ENCODE results near the gene MDGA2.

Gene MDGA2

DNA sequence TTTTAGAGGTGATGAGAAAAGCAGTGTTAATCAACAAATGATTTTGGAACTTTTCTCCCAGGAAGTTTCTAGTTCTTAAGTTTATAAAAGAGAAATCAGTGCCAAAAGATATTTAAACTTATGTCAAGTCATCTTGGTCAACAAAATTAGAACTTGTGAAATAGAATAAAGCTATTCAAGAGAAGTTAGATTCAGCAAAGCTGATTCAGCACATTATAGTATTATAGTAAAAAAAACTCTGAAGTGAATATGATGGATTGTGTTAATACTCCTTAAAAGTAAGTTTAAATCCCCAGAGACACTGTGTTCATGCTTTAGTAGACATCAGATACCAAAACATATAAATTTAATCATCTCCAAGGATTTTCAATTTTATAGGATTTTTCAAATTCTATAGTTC lies 813.7 kb downstream of the MDGA2 start:
- no peak for DNase-seq

DNA sequence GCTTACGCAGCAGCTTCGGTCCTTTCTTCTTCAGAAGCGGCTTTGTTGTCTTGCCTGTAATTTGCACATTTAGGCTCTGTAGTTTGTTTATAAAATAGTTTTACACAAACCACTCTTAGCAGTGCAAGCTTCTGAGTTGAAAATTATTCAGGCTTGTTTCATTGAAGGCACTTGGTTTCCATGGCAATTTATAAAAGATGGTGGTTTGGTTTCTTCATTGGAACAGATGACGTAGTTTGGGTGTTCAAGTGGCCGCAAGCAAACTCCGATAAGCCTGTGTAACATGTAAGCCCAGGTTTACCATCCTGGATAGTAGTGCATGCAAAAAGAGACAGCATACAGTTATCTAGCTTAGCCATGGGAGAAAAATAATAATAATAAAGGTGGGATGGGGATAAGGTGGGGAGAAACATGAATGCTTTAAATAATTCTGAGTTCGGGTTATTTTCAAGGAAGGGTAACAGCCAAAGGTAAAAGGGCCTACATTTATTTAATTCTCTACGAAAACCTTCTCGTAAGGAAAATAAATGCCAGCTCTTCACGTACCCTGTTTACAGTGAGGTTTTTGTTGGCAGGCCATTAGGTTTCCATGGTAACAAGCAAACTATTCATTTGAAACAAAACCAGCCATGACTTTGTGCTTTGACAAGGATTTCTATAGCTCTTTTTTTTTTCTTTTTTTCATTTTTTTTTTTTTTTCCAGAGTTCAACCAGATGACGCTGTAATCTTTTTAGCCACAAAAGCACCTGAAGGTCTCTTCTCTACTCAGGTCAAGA lies 834.3 kb downstream of the MDGA2 start:
- DNase-seq = no peak

DNA sequence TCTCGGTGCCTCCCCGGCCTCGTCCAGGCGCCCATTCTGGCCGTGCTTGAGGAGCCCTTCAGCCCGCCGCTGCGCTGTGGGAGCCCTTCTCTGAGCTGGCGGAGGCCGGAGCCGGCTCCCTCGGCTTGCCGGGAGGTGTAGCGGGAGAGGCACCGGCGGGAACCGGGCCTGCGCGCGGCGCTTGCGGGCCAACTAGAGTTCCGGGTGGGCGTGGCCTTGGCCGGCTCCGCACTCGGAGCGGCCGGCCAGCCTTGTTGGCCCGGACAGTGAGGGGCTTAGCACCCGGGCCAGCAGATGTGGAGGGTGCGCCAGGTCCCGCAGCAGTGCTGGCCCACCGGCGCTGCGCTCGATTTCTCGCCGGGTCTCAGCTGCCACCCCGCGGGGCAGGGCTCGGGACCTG lies 855.1 kb downstream of the MDGA2 start:
- no peak for DNase-seq

DNA sequence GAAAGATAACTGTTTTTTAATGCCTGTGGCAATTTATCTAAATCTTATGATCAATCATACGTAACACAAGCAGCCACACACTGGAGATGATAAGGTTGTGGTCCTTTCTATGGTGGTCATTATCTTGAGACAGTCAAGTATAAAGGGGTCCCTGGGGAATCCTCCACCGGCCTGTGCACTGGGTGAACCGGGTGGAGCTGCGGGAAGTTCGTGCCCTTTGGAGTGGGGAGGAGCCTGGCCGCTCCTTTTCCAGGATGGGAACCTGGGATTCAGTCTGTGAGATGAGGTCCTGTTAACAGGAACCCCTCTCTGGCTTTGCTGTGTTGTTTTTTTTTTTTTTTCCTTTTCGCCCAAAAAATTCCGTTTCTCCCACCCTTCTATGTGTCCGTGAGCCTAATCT lies 856.3 kb downstream of the MDGA2 start:
- DNase-seq = no peak

DNA sequence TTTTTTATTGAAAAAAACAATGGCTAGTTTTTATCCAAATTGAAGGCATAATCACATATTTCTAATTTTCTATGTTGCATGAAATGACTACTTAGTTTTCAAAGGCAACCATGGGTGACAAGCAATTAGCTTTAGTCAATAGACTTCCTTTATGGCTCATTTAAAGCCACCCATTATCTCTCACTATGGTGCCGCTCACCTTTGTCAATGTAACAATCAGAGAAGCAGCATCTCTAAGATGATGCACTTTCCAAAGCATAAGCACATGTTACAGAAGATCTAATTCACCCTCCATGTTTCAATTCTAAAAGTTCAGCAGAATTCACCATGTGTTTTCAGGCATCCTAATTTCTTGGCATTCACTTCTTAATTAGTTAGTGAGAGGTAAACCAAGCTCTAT lies 857.3 kb downstream of the MDGA2 start:
- DNase-seq = no peak

DNA sequence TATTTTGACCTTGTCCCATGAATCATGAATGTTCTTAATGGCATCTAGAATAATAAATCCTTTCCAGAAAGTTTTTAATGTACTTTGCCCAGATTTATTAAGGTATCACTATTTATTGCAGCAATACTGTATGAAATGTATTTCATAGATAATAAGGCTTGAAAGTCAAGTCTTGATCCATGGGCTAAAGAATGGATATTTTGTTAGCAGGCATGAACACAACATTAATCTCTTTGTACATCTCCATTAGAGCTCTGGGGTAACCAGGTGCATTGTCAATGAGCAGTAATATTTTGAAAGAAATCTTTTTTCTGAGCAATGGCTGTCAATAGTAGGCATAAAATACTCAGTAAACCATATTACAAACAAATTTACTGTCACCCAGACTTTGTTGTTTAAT lies 882.3 kb downstream of the MDGA2 start:
- no peak for DNase-seq

Measured in amniotic stem cell (primary cell).